ENCODE results near the gene FBXL19. TPM values are rescaled to one million over a fixed set of nuclear protein-coding genes. Genes with fewer than 3 reads are reported as not detected.

The FBXL19 gene
- total and polyA plus RNA-seq, 9 of the 15 experiments (the other 6 are each of a cell fraction or from before 2014, with no cell fraction given) = 0.13 to 48.0 (median 13.5) TPM; not detected in 1

DNA sequence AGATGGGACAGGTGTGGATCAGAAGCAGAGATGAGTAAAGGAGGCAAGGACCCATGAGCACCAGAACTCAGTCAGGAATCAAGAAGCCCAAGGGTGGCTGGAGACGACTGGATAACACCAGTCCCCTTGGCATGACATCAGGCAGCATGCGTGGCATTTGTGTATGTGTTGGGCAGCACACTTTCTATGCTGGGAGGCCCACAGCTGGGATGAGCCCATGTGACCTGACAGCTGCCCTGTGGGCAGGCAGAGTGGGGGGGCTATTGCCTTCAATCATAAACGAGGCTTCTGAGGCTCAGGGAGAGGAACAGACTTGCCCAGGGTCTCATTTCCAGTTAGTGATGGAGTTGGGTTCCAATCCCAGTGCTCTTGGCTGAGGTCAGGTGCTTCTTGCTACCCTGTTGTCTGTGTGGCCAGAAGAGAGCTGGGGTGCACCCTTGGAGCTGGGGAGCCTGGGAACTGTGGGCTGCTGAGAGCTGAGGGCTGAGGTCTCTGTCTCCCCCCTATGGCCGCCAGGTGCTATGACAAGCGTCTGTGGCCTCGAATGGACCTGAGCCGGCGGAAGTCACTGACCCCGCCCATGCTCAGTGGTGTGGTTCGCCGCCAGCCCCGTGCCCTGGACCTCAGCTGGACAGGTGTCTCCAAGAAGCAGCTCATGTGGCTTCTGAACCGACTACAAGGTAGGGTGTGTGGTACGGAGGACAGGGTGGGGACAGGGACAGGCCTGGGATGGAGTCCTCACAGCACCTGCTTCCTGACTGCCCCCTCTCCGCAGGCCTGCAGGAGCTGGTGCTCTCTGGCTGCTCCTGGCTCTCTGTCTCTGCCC lies 18.4 kb downstream of the FBXL19 start (continued):
- 0 out of 2 replicates have a peak, but pooled peaks have one; percentile 12 for TF ChIP-seq SMARCA5 (IDR thresholded peaks at IDR 0.05)
- TF ChIP-seq, protein P1, sequence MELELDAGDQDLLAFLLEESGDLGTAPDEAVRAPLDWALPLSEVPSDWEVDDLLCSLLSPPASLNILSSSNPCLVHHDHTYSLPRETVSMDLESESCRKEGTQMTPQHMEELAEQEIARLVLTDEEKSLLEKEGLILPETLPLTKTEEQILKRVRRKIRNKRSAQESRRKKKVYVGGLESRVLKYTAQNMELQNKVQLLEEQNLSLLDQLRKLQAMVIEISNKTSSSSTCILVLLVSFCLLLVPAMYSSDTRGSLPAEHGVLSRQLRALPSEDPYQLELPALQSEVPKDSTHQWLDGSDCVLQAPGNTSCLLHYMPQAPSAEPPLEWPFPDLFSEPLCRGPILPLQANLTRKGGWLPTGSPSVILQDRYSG (tag; conservative IDR thresholded peaks at IDR 0.05; ENCODE audit: low read depth) = no peak
- TF ChIP-seq CCNT2 (IDR thresholded peaks at IDR 0.05; ENCODE audit: borderline replicate concordance, extremely low read depth, insufficient read length, low read depth, low read length) = no peak
- TF ChIP-seq SRSF7 (optimal IDR thresholded peaks at IDR 0.05; ENCODE audit: low read depth, low read length) = no peak
- TF ChIP-seq, protein P2, sequence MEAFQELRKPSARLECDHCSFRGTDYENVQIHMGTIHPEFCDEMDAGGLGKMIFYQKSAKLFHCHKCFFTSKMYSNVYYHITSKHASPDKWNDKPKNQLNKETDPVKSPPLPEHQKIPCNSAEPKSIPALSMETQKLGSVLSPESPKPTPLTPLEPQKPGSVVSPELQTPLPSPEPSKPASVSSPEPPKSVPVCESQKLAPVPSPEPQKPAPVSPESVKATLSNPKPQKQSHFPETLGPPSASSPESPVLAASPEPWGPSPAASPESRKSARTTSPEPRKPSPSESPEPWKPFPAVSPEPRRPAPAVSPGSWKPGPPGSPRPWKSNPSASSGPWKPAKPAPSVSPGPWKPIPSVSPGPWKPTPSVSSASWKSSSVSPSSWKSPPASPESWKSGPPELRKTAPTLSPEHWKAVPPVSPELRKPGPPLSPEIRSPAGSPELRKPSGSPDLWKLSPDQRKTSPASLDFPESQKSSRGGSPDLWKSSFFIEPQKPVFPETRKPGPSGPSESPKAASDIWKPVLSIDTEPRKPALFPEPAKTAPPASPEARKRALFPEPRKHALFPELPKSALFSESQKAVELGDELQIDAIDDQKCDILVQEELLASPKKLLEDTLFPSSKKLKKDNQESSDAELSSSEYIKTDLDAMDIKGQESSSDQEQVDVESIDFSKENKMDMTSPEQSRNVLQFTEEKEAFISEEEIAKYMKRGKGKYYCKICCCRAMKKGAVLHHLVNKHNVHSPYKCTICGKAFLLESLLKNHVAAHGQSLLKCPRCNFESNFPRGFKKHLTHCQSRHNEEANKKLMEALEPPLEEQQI (IDR thresholded peaks at IDR 0.05) = no peak
- no peak for TF ChIP-seq KLF13 (tag; IDR thresholded peaks at IDR 0.05; ENCODE audit: borderline replicate concordance, low read depth)
- TF ChIP-seq KDM5B (IDR thresholded peaks at IDR 0.05; ENCODE audit: insufficient replicate concordance, low read depth, low read length) = no peak
- TF ChIP-seq ZNF79 (CRISPR knock-in tag; IDR thresholded peaks at IDR 0.05; ENCODE audit: low read depth) = no peak
- no peak for TF ChIP-seq ZNF75A (CRISPR knock-in tag; IDR thresholded peaks at IDR 0.05)
- peak; percentile 88 for TF ChIP-seq STAG1 (CRISPR knock-in tag; IDR thresholded peaks at IDR 0.05; ENCODE audit: borderline replicate concordance)
- no peak for TF ChIP-seq ZNF24 (IDR thresholded peaks at IDR 0.05)
- TF ChIP-seq BMI1 (IDR thresholded peaks at IDR 0.05; ENCODE audit: low read length) = no peak
- peak; percentile 52 for TF ChIP-seq RBFOX2 (IDR thresholded peaks at IDR 0.05; ENCODE audit: low read depth, low read length)
- peak; percentile 70 for TF ChIP-seq CREM (IDR thresholded peaks at IDR 0.05; ENCODE audit: low read depth)
- TF ChIP-seq SNIP1 (IDR thresholded peaks at IDR 0.05; ENCODE audit: low read depth) = no peak
- no peak for TF ChIP-seq ZNF444 (CRISPR knock-in tag; IDR thresholded peaks at IDR 0.05)
- peak; percentile 61 for TF ChIP-seq POLR2G (IDR thresholded peaks at IDR 0.05; ENCODE audit: low read depth, low read length)
- no peak for TF ChIP-seq LARP7 (IDR thresholded peaks at IDR 0.05)
- no peak for TF ChIP-seq ZNF445 (CRISPR knock-in tag; IDR thresholded peaks at IDR 0.05; ENCODE audit: low read depth)
- TF ChIP-seq, protein P3, sequence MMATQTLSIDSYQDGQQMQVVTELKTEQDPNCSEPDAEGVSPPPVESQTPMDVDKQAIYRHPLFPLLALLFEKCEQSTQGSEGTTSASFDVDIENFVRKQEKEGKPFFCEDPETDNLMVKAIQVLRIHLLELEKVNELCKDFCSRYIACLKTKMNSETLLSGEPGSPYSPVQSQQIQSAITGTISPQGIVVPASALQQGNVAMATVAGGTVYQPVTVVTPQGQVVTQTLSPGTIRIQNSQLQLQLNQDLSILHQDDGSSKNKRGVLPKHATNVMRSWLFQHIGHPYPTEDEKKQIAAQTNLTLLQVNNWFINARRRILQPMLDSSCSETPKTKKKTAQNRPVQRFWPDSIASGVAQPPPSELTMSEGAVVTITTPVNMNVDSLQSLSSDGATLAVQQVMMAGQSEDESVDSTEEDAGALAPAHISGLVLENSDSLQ (IDR thresholded peaks at IDR 0.05) = peak; percentile 35

Measured in K562 (cell line).